Epithelial cell of esophagus (primary cell): ENCODE data around the gene GPSM1.

ENCODE experiments used
- DNase-seq: peaks from one replicate; pipeline ENCODE4 v3.0.0; 2010; ENCODE audit warnings: low read depth
- H3K4me3 ChIP-seq: 2 replicates; pipeline ENCODE4 v1.5.1; 2011; ENCODE audit warnings: mild to moderate bottlenecking, low read length, control low read depth
- CTCF ChIP-seq: IDR thresholded peaks from 2 replicates; pipeline ENCODE4 v1.5.1; 2011; ENCODE audit warnings: low read depth, mild to moderate bottlenecking, low read length, control low read depth, inconsistent platforms; ENCODE audit not compliant: insufficient read depth; ENCODE audit errors: missing control alignments

The GPSM1 gene

GRCh38 chr9:136306211-136307208, 20.8 kb upstream of the GPSM1 start:
- no peak for DNase-seq
- TF ChIP-seq CTCF = no peak
- H3K4me3 ChIP-seq = no peak overlapping the region

GRCh38 chr9:136307215-136307750, 20.1 kb upstream of the GPSM1 start:
- DNase-seq = no peak
- no peak for TF ChIP-seq CTCF

GRCh38 chr9:136308006-136308701, 19.2 kb upstream of the GPSM1 start:
- DNase-seq = no peak
- TF ChIP-seq CTCF = no peak
- H3K4me3 ChIP-seq = no peak overlapping the region

More at GRCh38 chr9:136307215-136307750, 20.1 kb upstream of the GPSM1 start:
- no peak overlapping the region for H3K4me3 ChIP-seq

GRCh38 chr9:136308702-136309053, 18.7 kb upstream of the GPSM1 start:
- TF ChIP-seq CTCF = no peak
- no peak for DNase-seq
- H3K4me3 ChIP-seq = no peak overlapping the region

GRCh38 chr9:136309101-136309801, 18.1 kb upstream of the GPSM1 start:
- no peak overlapping the region for H3K4me3 ChIP-seq
- DNase-seq = peak; percentile 34
- TF ChIP-seq CTCF = no peak

- no peak for TF ChIP-seq CTCF
- DNase-seq = no peak
- no peak overlapping the region for H3K4me3 ChIP-seq
Measured at GRCh38 chr9:136309806-136310220, 17.5 kb upstream of the GPSM1 start.
